Measurements from ENCODE around the gene CAPNS2.

DNA sequence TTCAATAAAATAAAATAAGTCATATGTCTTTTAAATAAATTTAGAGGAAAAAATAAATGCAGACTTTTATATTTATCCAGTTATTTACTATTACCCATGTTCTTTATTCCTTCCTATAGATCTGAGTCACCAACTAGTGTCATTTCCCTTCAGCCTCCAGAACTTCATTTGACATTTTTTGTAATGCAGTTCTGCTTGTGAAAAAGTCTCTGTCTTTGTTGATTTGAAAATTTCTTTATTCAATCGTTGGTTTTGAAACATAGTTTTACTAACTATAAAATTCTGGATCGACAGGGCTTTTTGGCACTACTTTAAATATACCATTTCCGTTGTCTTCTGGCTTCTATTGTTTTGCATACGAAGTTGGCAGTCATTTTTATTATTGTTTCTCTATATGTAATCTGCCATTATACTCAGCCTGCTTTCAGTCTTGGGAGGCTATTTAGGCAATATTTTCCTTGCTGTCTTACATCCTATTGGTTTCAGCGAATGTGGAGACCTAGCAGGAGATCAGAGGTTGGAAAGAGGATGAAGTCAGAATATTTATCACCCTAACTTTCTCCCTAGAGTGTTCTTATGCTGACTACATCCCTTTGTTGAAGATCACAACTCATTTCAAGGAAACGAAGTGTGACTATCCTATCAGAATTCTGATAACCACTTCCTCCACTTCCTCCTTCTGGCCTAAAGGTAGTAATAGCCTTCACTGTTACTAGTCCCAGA is 47.3 kb downstream of the CAPNS2 start:
- TF ChIP-seq, protein P1, sequence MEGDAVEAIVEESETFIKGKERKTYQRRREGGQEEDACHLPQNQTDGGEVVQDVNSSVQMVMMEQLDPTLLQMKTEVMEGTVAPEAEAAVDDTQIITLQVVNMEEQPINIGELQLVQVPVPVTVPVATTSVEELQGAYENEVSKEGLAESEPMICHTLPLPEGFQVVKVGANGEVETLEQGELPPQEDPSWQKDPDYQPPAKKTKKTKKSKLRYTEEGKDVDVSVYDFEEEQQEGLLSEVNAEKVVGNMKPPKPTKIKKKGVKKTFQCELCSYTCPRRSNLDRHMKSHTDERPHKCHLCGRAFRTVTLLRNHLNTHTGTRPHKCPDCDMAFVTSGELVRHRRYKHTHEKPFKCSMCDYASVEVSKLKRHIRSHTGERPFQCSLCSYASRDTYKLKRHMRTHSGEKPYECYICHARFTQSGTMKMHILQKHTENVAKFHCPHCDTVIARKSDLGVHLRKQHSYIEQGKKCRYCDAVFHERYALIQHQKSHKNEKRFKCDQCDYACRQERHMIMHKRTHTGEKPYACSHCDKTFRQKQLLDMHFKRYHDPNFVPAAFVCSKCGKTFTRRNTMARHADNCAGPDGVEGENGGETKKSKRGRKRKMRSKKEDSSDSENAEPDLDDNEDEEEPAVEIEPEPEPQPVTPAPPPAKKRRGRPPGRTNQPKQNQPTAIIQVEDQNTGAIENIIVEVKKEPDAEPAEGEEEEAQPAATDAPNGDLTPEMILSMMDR (IDR thresholded peaks at IDR 0.05) = no peak
- TF ChIP-seq POLR2A (IDR thresholded peaks at IDR 0.05) = no peak
- no peak for TF ChIP-seq POLR2AphosphoS5 (IDR thresholded peaks at IDR 0.05)
- no peak for TF ChIP-seq EP300 (IDR thresholded peaks at IDR 0.05)

All from gastroesophageal sphincter (tissue), 3 donors.